Neural cell (in vitro differentiated cells): Measurements from ENCODE around the gene DISP1. TPM values are rescaled to one million over a fixed set of nuclear protein-coding genes. Genes with fewer than 3 reads are reported as not detected.

ENCODE experiments used
- H2AFZ ChIP-seq: fragments of 200-600, 300-800 bp; sonication (generic), shearing (Covaris generic); 2 replicates; pipeline ENCODE4 v1.6.0; 2014; ENCODE audit warnings: low read depth, mild to moderate bottlenecking, antibody characterized with exemption, low read length, moderate library complexity
- H3F3A ChIP-seq: fragments of 200-600 bp; shearing (Covaris generic); 2 replicates; pipeline ENCODE4 v1.6.1; 2016; ENCODE audit warnings: mild to moderate bottlenecking, moderate library complexity, mixed read lengths, antibody characterized with exemption, low read length; ENCODE audit not compliant: insufficient read depth, poor library complexity, severe bottlenecking
- H3K27ac ChIP-seq: fragments of 200-600, 300-800 bp; sonication (generic), shearing (Covaris generic); 2 replicates; pipeline ENCODE4 v1.5.1; 2014; ENCODE audit warnings: mild to moderate bottlenecking, low read length, moderate library complexity
- H3K27me3 ChIP-seq: fragments of 300-800, 200-600 bp; sonication (generic), shearing (Covaris generic); 2 replicates; pipeline ENCODE4 v1.6.0; 2014; ENCODE audit warnings: mild to moderate bottlenecking, low read depth, low read length, moderate library complexity; ENCODE audit not compliant: insufficient read depth
- H3K36me3 ChIP-seq: fragments of 300-800, 200-600 bp; sonication (generic), shearing (Covaris generic); 2 replicates; pipeline ENCODE4 v1.5.1; 2014; ENCODE audit warnings: mild to moderate bottlenecking, antibody characterized with exemption, low read length, moderate library complexity; ENCODE audit not compliant: insufficient read depth
- H3K4me2 ChIP-seq: fragments of 300-800, 200-600 bp; sonication (generic), shearing (Covaris generic); 2 replicates; pipeline ENCODE4 v1.6.0; 2014; ENCODE audit warnings: mild to moderate bottlenecking, low read length
- H3K4me3 ChIP-seq: fragments of 300-800, 200-600 bp; sonication (generic), shearing (Covaris generic); 2 replicates; pipeline ENCODE4 v1.5.1; 2014; ENCODE audit warnings: mild to moderate bottlenecking, low read length, moderate library complexity
- H3K79me2 ChIP-seq: fragments of 200-600 bp; shearing (Covaris generic); replicated peaks from 2 replicates; pipeline ENCODE4 v1.6.0; 2014; ENCODE audit warnings: mild to moderate bottlenecking, low read length, moderate library complexity; ENCODE audit not compliant: insufficient read depth
- H3K9ac ChIP-seq: fragments of 300-800, 200-600 bp; sonication (generic), shearing (Covaris generic); 2 replicates; pipeline ENCODE4 v1.6.1; 2016; ENCODE audit warnings: mild to moderate bottlenecking, low read length, mixed read lengths
- H3K9me2 ChIP-seq: fragments of 200-600 bp; shearing (Covaris generic); 2 replicates; pipeline ENCODE4 v1.6.1; 2016; ENCODE audit warnings: mild to moderate bottlenecking, low read length, mixed read lengths; ENCODE audit not compliant: insufficient read depth
- H3K9me3 ChIP-seq: fragments of 200-600, 300-800 bp; sonication (generic), shearing (Covaris generic); 2 replicates; pipeline ENCODE4 v1.6.1; 2016; ENCODE audit warnings: mild to moderate bottlenecking, mixed run types, low read length, moderate library complexity, mixed read lengths
- H4K20me1 ChIP-seq: fragments of 200-600 bp; shearing (Covaris generic); 2 replicates; pipeline ENCODE4 v1.6.1; 2016; ENCODE audit warnings: mild to moderate bottlenecking, mixed run types; ENCODE audit not compliant: insufficient read depth
- CTCF ChIP-seq: fragments of 450-650 bp; IDR thresholded peaks from 2 replicates; pipeline ENCODE4 v1.5.1; 2014; ENCODE audit warnings: antibody characterized with exemption, mild to moderate bottlenecking, moderate library complexity; ENCODE audit not compliant: poor library complexity, severe bottlenecking
- EP300 ChIP-seq: fragments of 450-650 bp; conservative IDR thresholded peaks from 2 replicates; pipeline ENCODE4 v1.6.1; 2014; ENCODE audit warnings: antibody characterized with exemption, mild to moderate bottlenecking, moderate library complexity; ENCODE audit not compliant: poor library complexity, severe bottlenecking
- EZH2 ChIP-seq: fragments of 200-600, 300-800 bp; shearing (Covaris generic), sonication (generic); IDR thresholded peaks from 2 replicates; pipeline ENCODE4 v1.6.1; 2014; ENCODE audit warnings: antibody characterized with exemption, low read length, borderline replicate concordance, mild to moderate bottlenecking; ENCODE audit not compliant: insufficient read depth, poor library complexity, severe bottlenecking
- MXI1 ChIP-seq: fragments of 450-650 bp; conservative IDR thresholded peaks from 2 replicates; pipeline ENCODE4 v1.6.1; 2014; ENCODE audit warnings: antibody characterized with exemption, mild to moderate bottlenecking; ENCODE audit not compliant: poor library complexity, severe bottlenecking
- POLR2AphosphoS5 ChIP-seq: IDR thresholded peaks from 2 replicates; pipeline ENCODE4 v1.6.1; 2012
- RAD21 ChIP-seq: fragments of 450-650 bp; conservative IDR thresholded peaks from 2 replicates; pipeline ENCODE4 v1.6.1; 2014; ENCODE audit warnings: antibody characterized with exemption, mild to moderate bottlenecking, moderate library complexity
- SMC3 ChIP-seq: fragments of 450-650 bp; conservative IDR thresholded peaks from 2 replicates; pipeline ENCODE4 v1.6.1; 2014; ENCODE audit warnings: antibody characterized with exemption, mild to moderate bottlenecking, moderate library complexity; ENCODE audit not compliant: poor library complexity
- TAF1 ChIP-seq: IDR thresholded peaks from 2 replicates; pipeline ENCODE4 v1.6.1; 2012; ENCODE audit warnings: low read depth
- polyA plus RNA-seq: library from polyadenylated mRNA; depleted of rRNA; stranded (reverse); fragments of >200 nt; gene quantifications from 2 replicates; pipeline ENCODE4 v1.2.3, GENCODE V29; 2014
- TF ChIP-seq, protein P1 (sequence below): IDR thresholded peaks from 2 replicates; pipeline ENCODE4 v1.6.1; 2012; ENCODE audit warnings: borderline replicate concordance

The DISP1 gene
- polyA plus RNA-seq, 1 donor from 2014 or later = 3.9 TPM

- Histone ChIP-seq H3K79me2 (no peaks in the 10 kb centered on the region), H3K27me3 (no peaks in the 10 kb centered on the region), H2AFZ (no peak overlapping the region), H3K4me3 (no peak overlapping the region), H3K9ac (no peak overlapping the region), H3K27ac (no peak overlapping the region), H4K20me1 (no peaks in the 10 kb centered on the region), H3K9me2 (no peaks in the 10 kb centered on the region), H3K4me2 (no peak overlapping the region), H3F3A (no peaks in the 10 kb centered on the region), H3K9me3 (no peaks in the 10 kb centered on the region), H3K36me3 (no peaks in the 10 kb centered on the region)
- TF ChIP-seq EP300 = no peak
- TF ChIP-seq, protein P1, sequence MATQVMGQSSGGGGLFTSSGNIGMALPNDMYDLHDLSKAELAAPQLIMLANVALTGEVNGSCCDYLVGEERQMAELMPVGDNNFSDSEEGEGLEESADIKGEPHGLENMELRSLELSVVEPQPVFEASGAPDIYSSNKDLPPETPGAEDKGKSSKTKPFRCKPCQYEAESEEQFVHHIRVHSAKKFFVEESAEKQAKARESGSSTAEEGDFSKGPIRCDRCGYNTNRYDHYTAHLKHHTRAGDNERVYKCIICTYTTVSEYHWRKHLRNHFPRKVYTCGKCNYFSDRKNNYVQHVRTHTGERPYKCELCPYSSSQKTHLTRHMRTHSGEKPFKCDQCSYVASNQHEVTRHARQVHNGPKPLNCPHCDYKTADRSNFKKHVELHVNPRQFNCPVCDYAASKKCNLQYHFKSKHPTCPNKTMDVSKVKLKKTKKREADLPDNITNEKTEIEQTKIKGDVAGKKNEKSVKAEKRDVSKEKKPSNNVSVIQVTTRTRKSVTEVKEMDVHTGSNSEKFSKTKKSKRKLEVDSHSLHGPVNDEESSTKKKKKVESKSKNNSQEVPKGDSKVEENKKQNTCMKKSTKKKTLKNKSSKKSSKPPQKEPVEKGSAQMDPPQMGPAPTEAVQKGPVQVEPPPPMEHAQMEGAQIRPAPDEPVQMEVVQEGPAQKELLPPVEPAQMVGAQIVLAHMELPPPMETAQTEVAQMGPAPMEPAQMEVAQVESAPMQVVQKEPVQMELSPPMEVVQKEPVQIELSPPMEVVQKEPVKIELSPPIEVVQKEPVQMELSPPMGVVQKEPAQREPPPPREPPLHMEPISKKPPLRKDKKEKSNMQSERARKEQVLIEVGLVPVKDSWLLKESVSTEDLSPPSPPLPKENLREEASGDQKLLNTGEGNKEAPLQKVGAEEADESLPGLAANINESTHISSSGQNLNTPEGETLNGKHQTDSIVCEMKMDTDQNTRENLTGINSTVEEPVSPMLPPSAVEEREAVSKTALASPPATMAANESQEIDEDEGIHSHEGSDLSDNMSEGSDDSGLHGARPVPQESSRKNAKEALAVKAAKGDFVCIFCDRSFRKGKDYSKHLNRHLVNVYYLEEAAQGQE = no peak
- TF ChIP-seq MXI1 = no peak
- no peak for TF ChIP-seq EZH2
- TF ChIP-seq RAD21 = no peak
- no peak for TF ChIP-seq SMC3
- no peak for TF ChIP-seq POLR2AphosphoS5
- TF ChIP-seq TAF1 = no peak
- no peak for TF ChIP-seq CTCF
Measured at GRCh38 chr1:222801067-222801466, 13.8 kb upstream of the DISP1 start.

DNA sequence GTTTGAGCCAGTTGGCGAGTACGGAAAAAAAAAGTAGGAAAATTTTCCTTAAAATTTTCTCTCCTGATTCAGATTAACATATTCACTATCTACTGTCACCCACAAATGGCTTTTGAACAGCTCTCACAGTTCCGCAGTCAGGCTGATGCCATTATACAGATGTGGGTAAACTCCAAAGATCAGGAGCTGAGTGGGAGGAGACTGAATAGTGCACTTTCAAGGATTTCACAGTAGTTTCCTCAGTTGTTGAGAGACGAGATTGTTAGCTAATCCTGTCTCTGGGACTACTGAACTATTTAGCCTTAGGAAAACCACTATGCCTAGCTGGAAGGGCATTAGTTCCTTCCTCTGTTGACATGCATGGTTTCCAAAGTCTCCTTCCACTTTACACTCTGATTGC lies 3.2 kb upstream of the DISP1 start:
- no peak overlapping the region for H3K4me2 ChIP-seq
- H4K20me1 ChIP-seq = no peaks in the 10 kb centered on the region
- no peaks in the 10 kb centered on the region for H3K36me3 ChIP-seq
- H3K9me2 ChIP-seq = no peaks in the 10 kb centered on the region
- no peak overlapping the region for H3K4me3 ChIP-seq
- no peak overlapping the region for H2AFZ ChIP-seq
- H3K27me3 ChIP-seq = no peaks in the 10 kb centered on the region
- H3K79me2 ChIP-seq = peaks cover 2% of the 10 kb centered on the region
- H3K9ac ChIP-seq = no peak overlapping the region
- H3K27ac ChIP-seq = no peak overlapping the region
- H3K9me3 ChIP-seq = no peaks in the 10 kb centered on the region
- TF ChIP-seq EZH2 (no peak), POLR2AphosphoS5 (no peak), RAD21 (no peak), SMC3 (no peak), EP300 (no peak), CTCF (no peak), TAF1 (no peak), MXI1 (no peak)
- TF ChIP-seq, protein P1 = no peak
- no peaks in the 10 kb centered on the region for H3F3A ChIP-seq
